Neural cell (in vitro differentiated cells): ENCODE data around the gene ANKRD55. TPM values are rescaled to one million over a fixed set of nuclear protein-coding genes. Genes with fewer than 3 reads are reported as not detected.

Experiments used
- H2AFZ ChIP-seq: fragments of 200-600, 300-800 bp; sonication (generic), shearing (Covaris generic); 2 replicates; pipeline ENCODE4 v1.6.0; 2014; ENCODE audit warnings: low read depth, mild to moderate bottlenecking, antibody characterized with exemption, low read length, moderate library complexity
- H3F3A ChIP-seq: fragments of 200-600 bp; shearing (Covaris generic); 2 replicates; pipeline ENCODE4 v1.6.1; 2016; ENCODE audit warnings: mild to moderate bottlenecking, moderate library complexity, mixed read lengths, antibody characterized with exemption, low read length; ENCODE audit not compliant: insufficient read depth, poor library complexity, severe bottlenecking
- H3K27ac ChIP-seq: fragments of 200-600, 300-800 bp; sonication (generic), shearing (Covaris generic); 2 replicates; pipeline ENCODE4 v1.5.1; 2014; ENCODE audit warnings: mild to moderate bottlenecking, low read length, moderate library complexity
- H3K27me3 ChIP-seq: fragments of 300-800, 200-600 bp; sonication (generic), shearing (Covaris generic); 2 replicates; pipeline ENCODE4 v1.6.0; 2014; ENCODE audit warnings: mild to moderate bottlenecking, low read depth, low read length, moderate library complexity; ENCODE audit not compliant: insufficient read depth
- H3K36me3 ChIP-seq: fragments of 300-800, 200-600 bp; sonication (generic), shearing (Covaris generic); 2 replicates; pipeline ENCODE4 v1.5.1; 2014; ENCODE audit warnings: mild to moderate bottlenecking, antibody characterized with exemption, low read length, moderate library complexity; ENCODE audit not compliant: insufficient read depth
- H3K4me2 ChIP-seq: fragments of 300-800, 200-600 bp; sonication (generic), shearing (Covaris generic); 2 replicates; pipeline ENCODE4 v1.6.0; 2014; ENCODE audit warnings: mild to moderate bottlenecking, low read length
- H3K4me3 ChIP-seq: fragments of 300-800, 200-600 bp; sonication (generic), shearing (Covaris generic); 2 replicates; pipeline ENCODE4 v1.5.1; 2014; ENCODE audit warnings: mild to moderate bottlenecking, low read length, moderate library complexity
- H3K79me2 ChIP-seq: fragments of 200-600 bp; shearing (Covaris generic); replicated peaks from 2 replicates; pipeline ENCODE4 v1.6.0; 2014; ENCODE audit warnings: mild to moderate bottlenecking, low read length, moderate library complexity; ENCODE audit not compliant: insufficient read depth
- H3K9ac ChIP-seq: fragments of 300-800, 200-600 bp; sonication (generic), shearing (Covaris generic); 2 replicates; pipeline ENCODE4 v1.6.1; 2016; ENCODE audit warnings: mild to moderate bottlenecking, low read length, mixed read lengths
- H3K9me2 ChIP-seq: fragments of 200-600 bp; shearing (Covaris generic); 2 replicates; pipeline ENCODE4 v1.6.1; 2016; ENCODE audit warnings: mild to moderate bottlenecking, low read length, mixed read lengths; ENCODE audit not compliant: insufficient read depth
- H3K9me3 ChIP-seq: fragments of 200-600, 300-800 bp; sonication (generic), shearing (Covaris generic); 2 replicates; pipeline ENCODE4 v1.6.1; 2016; ENCODE audit warnings: mild to moderate bottlenecking, mixed run types, low read length, moderate library complexity, mixed read lengths
- H4K20me1 ChIP-seq: fragments of 200-600 bp; shearing (Covaris generic); 2 replicates; pipeline ENCODE4 v1.6.1; 2016; ENCODE audit warnings: mild to moderate bottlenecking, mixed run types; ENCODE audit not compliant: insufficient read depth
- CTCF ChIP-seq: fragments of 450-650 bp; IDR thresholded peaks from 2 replicates; pipeline ENCODE4 v1.5.1; 2014; ENCODE audit warnings: antibody characterized with exemption, mild to moderate bottlenecking, moderate library complexity; ENCODE audit not compliant: poor library complexity, severe bottlenecking
- EP300 ChIP-seq: fragments of 450-650 bp; conservative IDR thresholded peaks from 2 replicates; pipeline ENCODE4 v1.6.1; 2014; ENCODE audit warnings: antibody characterized with exemption, mild to moderate bottlenecking, moderate library complexity; ENCODE audit not compliant: poor library complexity, severe bottlenecking
- EZH2 ChIP-seq: fragments of 200-600, 300-800 bp; shearing (Covaris generic), sonication (generic); IDR thresholded peaks from 2 replicates; pipeline ENCODE4 v1.6.1; 2014; ENCODE audit warnings: antibody characterized with exemption, low read length, borderline replicate concordance, mild to moderate bottlenecking; ENCODE audit not compliant: insufficient read depth, poor library complexity, severe bottlenecking
- MXI1 ChIP-seq: fragments of 450-650 bp; conservative IDR thresholded peaks from 2 replicates; pipeline ENCODE4 v1.6.1; 2014; ENCODE audit warnings: antibody characterized with exemption, mild to moderate bottlenecking; ENCODE audit not compliant: poor library complexity, severe bottlenecking
- POLR2AphosphoS5 ChIP-seq: IDR thresholded peaks from 2 replicates; pipeline ENCODE4 v1.6.1; 2012
- RAD21 ChIP-seq: fragments of 450-650 bp; conservative IDR thresholded peaks from 2 replicates; pipeline ENCODE4 v1.6.1; 2014; ENCODE audit warnings: antibody characterized with exemption, mild to moderate bottlenecking, moderate library complexity
- REST ChIP-seq: IDR thresholded peaks from 2 replicates; pipeline ENCODE4 v1.6.1; 2012; ENCODE audit warnings: borderline replicate concordance
- SMC3 ChIP-seq: fragments of 450-650 bp; conservative IDR thresholded peaks from 2 replicates; pipeline ENCODE4 v1.6.1; 2014; ENCODE audit warnings: antibody characterized with exemption, mild to moderate bottlenecking, moderate library complexity; ENCODE audit not compliant: poor library complexity
- TAF1 ChIP-seq: IDR thresholded peaks from 2 replicates; pipeline ENCODE4 v1.6.1; 2012; ENCODE audit warnings: low read depth
- polyA plus RNA-seq: library from polyadenylated mRNA; depleted of rRNA; stranded (reverse); fragments of >200 nt; gene quantifications from 2 replicates; pipeline ENCODE4 v1.2.3, GENCODE V29; 2014

Gene ANKRD55
- polyA plus RNA-seq, 1 donor from 2014 or later = 49.8 TPM

- TF ChIP-seq CTCF = no peak
- no peak for TF ChIP-seq RAD21
- no peak for TF ChIP-seq EP300
- no peak for TF ChIP-seq SMC3
- no peak for TF ChIP-seq EZH2
- TF ChIP-seq POLR2AphosphoS5 = no peak
- TF ChIP-seq MXI1 = no peak
- TF ChIP-seq REST = no peak
- no peak for TF ChIP-seq TAF1
- Histone ChIP-seq H3K79me2 (no peaks in the 10 kb centered on the region), H3K9me2 (no peaks in the 10 kb centered on the region), H3K27me3 (no peaks in the 10 kb centered on the region), H3K36me3 (no peaks in the 10 kb centered on the region), H3K9me3 (no peaks in the 10 kb centered on the region), H3K4me3 (no peak overlapping the region), H2AFZ (no peak overlapping the region), H4K20me1 (no peaks in the 10 kb centered on the region), H3K4me2 (no peak overlapping the region), H3K27ac (no peak overlapping the region), H3F3A (no peaks in the 10 kb centered on the region), H3K9ac (no peak overlapping the region)
These were observed 93.1 kb downstream of the ANKRD55 start for GRCh38 chr5:56140073-56140472.

GRCh38 chr5:56130664-56131063 is 102.5 kb downstream of the ANKRD55 start:
- no peaks in the 10 kb centered on the region for H3K27me3 ChIP-seq
- no peak overlapping the region for H3K9ac ChIP-seq
- no peak overlapping the region for H3K27ac ChIP-seq
- H3K4me2 ChIP-seq = no peak overlapping the region
- no peak overlapping the region for H3K4me3 ChIP-seq
- no peaks in the 10 kb centered on the region for H3K9me2 ChIP-seq
- no peaks in the 10 kb centered on the region for H3K36me3 ChIP-seq
- no peaks in the 10 kb centered on the region for H3K9me3 ChIP-seq
- H2AFZ ChIP-seq = no peak overlapping the region
- H3K79me2 ChIP-seq = no peaks in the 10 kb centered on the region
- H4K20me1 ChIP-seq = no peaks in the 10 kb centered on the region
- no peak for TF ChIP-seq SMC3
- TF ChIP-seq CTCF = no peak
- no peak for TF ChIP-seq EP300
- TF ChIP-seq POLR2AphosphoS5 = no peak
- TF ChIP-seq EZH2 = no peak
- no peak for TF ChIP-seq RAD21
- no peak for TF ChIP-seq MXI1
- TF ChIP-seq TAF1 = no peak
- no peak for TF ChIP-seq REST
- H3F3A ChIP-seq = no peaks in the 10 kb centered on the region
